ENCODE data around the gene ST3GAL3. TPM values are rescaled to one million over a fixed set of nuclear protein-coding genes. Genes with fewer than 3 reads are reported as not detected.
A peak's percentile ranks its signal among the peaks of the same experiment; 100 is the strongest.

The ST3GAL3 gene
- total RNA-seq, 2 experiments from 2014 or later, result 18.1 to 26.7 TPM

DNA sequence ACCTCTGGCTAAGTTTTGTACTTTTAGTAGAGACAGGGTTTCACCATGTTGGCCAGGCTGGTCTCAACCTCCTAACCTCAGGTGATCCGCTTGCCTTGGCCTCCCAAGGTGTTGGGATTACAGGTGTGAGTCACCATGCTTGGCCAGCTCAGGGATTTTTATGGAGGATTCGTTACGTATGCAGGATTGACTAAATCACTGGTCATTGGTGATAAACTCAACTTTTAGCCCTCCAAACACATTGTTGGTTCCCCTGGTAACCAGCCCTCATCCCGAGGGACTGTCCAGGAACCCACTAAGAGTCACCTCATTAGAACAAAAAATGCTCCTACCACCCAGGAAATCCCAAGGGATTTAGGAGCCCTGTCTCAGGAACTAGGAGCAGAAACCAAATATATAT, 40.4 kb downstream of the ST3GAL3 start:
- DNase-seq, result no peak
- Mint-ChIP-seq H3K36me3 (peaks cover 10% of the 10 kb centered on the region), H3K9me3 (ENCODE audit: low read depth) (no peaks in the 10 kb centered on the region), H3K27me3 (no peaks in the 10 kb centered on the region), H3K27ac (no peak overlapping the region), H3K4me1 (no peaks in the 10 kb centered on the region), H3K4me3 (no peak overlapping the region)
- no peak for ATAC-seq
- CTCF ChIA-PET, result no interaction called here

DNA sequence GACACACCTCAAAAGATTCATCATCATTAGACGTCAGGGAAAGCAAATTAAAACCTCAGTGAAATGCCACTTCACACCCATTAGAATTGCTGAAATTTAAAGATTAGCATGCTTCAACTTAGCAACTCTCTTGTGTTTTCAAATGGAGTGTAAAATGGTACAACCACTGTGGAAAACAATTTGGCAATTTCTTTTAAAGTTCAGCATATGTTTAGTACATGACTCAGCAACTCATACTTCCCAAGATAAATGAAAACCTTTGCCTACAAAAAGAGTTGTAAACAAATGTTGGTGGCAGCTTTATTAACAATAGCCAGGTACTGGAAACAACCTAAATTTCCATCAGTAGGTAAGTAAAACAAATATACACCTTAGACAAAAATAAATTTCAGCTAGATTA, 42.7 kb downstream of the ST3GAL3 start:
- Mint-ChIP-seq H3K27me3 (no peaks in the 10 kb centered on the region), H3K27ac (no peak overlapping the region), H3K4me3 (no peak overlapping the region), H3K36me3 (peaks cover 8% of the 10 kb centered on the region), H3K9me3 (ENCODE audit: low read depth) (no peaks in the 10 kb centered on the region), H3K4me1 (no peaks in the 10 kb centered on the region)
- DNase-seq (no peak), ATAC-seq (no peak)
- CTCF ChIA-PET, result interaction anchor here (1.5 kb wide), 1 partner anchor 185 kb away, joined by 6 read pairs; no protein-coding TSS in a partner anchor

- no peak for ATAC-seq
- H3K27me3 Mint-ChIP-seq, result no peaks in the 10 kb centered on the region
- CTCF ChIA-PET, result interaction anchor here (1.2 to 1.8 kb wide), 2 partner anchors 13 to 319 kb away, joined by 3 read pairs; no protein-coding TSS in a partner anchor
- H3K27ac Mint-ChIP-seq, result no peak overlapping the region
- no peaks in the 10 kb centered on the region for H3K9me3 Mint-ChIP-seq (ENCODE audit: low read depth)
- H3K36me3 Mint-ChIP-seq, result peaks cover 1% of the 10 kb centered on the region
- DNase-seq, result no peak
- no peak overlapping the region for H3K4me3 Mint-ChIP-seq
- no peaks in the 10 kb centered on the region for H3K4me1 Mint-ChIP-seq
Measured at GRCh38 chr1:43753422-43753821, 46.1 kb downstream of the ST3GAL3 start.

GRCh38 chr1:43754892-43755291, 47.6 kb downstream of the ST3GAL3 start:
- Mint-ChIP-seq H3K4me1 (no peaks in the 10 kb centered on the region), H3K27ac (no peak overlapping the region), H3K36me3 (no peaks in the 10 kb centered on the region), H3K4me3 (no peak overlapping the region), H3K9me3 (ENCODE audit: low read depth) (no peaks in the 10 kb centered on the region), H3K27me3 (no peaks in the 10 kb centered on the region)
- DNase-seq (no peak), ATAC-seq (no peak)
- CTCF ChIA-PET, result interaction anchor here (0.5 to 1.8 kb wide), 5 partner anchors 9 to 1352 kb away, joined by 3 to 13 read pairs (median 3); no protein-coding TSS in a partner anchor

- Mint-ChIP-seq H3K27ac (no peak overlapping the region), H3K9me3 (ENCODE audit: low read depth) (no peaks in the 10 kb centered on the region), H3K4me1 (no peaks in the 10 kb centered on the region), H3K27me3 (no peaks in the 10 kb centered on the region), H3K4me3 (no peak overlapping the region), H3K36me3 (no peaks in the 10 kb centered on the region)
- no peak for ATAC-seq
- CTCF ChIA-PET, result interaction anchor here (1.5 kb wide), 1 partner anchor 177 kb away, joined by 5 read pairs; no protein-coding TSS in a partner anchor
- DNase-seq, result no peak
Measured at GRCh38 chr1:43757343-43758053, 50.2 kb downstream of the ST3GAL3 start.

- Mint-ChIP-seq H3K36me3 (no peaks in the 10 kb centered on the region), H3K27me3 (no peaks in the 10 kb centered on the region), H3K4me3 (no peak overlapping the region), H3K9me3 (ENCODE audit: low read depth) (no peaks in the 10 kb centered on the region), H3K27ac (no peak overlapping the region), H3K4me1 (no peaks in the 10 kb centered on the region)
- DNase-seq (no peak), ATAC-seq (no peak)
- CTCF ChIA-PET, result interaction anchor here (1.5 kb wide), 1 partner anchor 174 kb away, joined by 5 read pairs; no protein-coding TSS in a partner anchor
Measured at GRCh38 chr1:43760745-43761317, 53.5 kb downstream of the ST3GAL3 start.

- peak; percentile 85 for ATAC-seq
- CTCF ChIA-PET, result interaction anchor here (0.5 to 5.3 kb wide), 41 partner anchors 9 to 287 kb away, joined by 3 to 202 read pairs (median 4); partner anchors contain the start of genes ARTN, ATP6V0B, IPO13 and KDM4A
- peak; percentile 57 for DNase-seq
Measured at GRCh38 chr1:43763497-43763973, 56.2 kb downstream of the ST3GAL3 start.

DNA sequence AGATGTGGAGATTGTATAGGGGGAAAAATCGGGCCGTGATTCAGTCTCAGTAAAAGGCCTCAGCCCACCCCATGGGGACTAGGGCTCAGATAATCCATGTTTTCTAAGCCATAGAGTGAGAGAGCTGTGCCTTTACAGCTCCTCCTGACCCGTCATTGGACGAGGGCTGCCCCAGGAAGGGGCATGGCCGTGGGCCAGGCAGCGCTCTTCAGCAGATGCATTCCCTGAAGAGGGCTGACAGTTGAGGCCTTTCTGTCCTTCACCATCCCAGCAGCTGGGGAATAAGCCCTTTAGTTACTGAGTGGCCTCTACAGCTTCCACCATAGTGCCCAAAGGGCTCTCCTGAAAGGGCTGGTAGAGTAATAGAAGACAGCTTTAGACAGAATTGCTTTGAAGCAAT, 57.2 kb downstream of the ST3GAL3 start:
- Mint-ChIP-seq H3K9me3 (ENCODE audit: low read depth) (no peaks in the 10 kb centered on the region), H3K27ac (no peak overlapping the region), H3K4me3 (no peak overlapping the region), H3K27me3 (no peaks in the 10 kb centered on the region), H3K36me3 (no peaks in the 10 kb centered on the region), H3K4me1 (peaks cover 2% of the 10 kb centered on the region)
- CTCF ChIA-PET, result interaction anchor here (0.6 to 5.3 kb wide), 15 partner anchors 9 to 276 kb away, joined by 3 to 202 read pairs (median 5); partner anchors contain the start of genes ARTN, IPO13 and KDM4A
- ATAC-seq, result no peak
- DNase-seq, result no peak

More at GRCh38 chr1:43763497-43763973, 56.2 kb downstream of the ST3GAL3 start:
- Mint-ChIP-seq H3K4me1 (no peaks in the 10 kb centered on the region), H3K4me3 (no peak overlapping the region), H3K27ac (no peak overlapping the region), H3K27me3 (no peaks in the 10 kb centered on the region), H3K36me3 (no peaks in the 10 kb centered on the region), H3K9me3 (ENCODE audit: low read depth) (no peaks in the 10 kb centered on the region)

DNA sequence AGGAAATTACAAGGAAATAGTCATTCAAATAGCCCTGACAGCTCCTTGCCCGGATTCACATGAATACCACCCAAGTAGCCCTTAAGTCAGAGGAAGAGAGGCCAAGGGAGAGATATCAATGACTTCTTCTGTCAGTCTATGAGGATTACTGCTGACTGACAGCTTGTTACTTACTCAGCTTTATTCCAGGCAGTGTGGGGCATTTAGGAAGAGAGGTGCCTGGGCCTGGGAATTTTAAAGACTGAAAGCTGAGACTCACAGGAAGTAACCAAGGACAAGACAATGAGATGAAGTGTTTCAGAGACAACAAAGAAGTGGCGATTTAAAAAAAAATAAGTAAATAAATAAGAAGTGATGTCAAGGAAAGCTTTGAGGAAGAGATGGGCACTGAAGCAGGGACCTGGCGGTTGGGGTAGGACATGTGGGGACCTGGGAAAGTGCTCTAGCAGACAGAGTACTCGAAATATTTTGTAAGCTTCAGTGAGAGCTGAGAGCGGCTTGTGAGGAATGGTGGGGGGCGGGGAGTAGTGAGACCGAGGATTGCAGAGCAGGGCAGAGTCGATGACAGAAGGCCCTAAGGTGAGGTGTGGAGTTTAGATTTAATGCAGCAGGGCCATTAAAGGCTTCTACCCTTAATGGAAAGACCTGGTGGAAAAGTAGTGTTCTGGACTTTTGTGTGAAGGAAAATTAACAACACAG, 58.9 kb downstream of the ST3GAL3 start:
- no peaks in the 10 kb centered on the region for H3K9me3 Mint-ChIP-seq (ENCODE audit: low read depth)
- DNase-seq (no peak), ATAC-seq (no peak)
- no peaks in the 10 kb centered on the region for H3K27me3 Mint-ChIP-seq
- CTCF ChIA-PET, result interaction anchor here (0.8 to 5.3 kb wide), 5 partner anchors 12 to 180 kb away, joined by 3 to 202 read pairs (median 3); partner anchors contain the start of gene ARTN
- no peaks in the 10 kb centered on the region for H3K36me3 Mint-ChIP-seq
- no peak overlapping the region for H3K27ac Mint-ChIP-seq
- no peak overlapping the region for H3K4me3 Mint-ChIP-seq
- peaks cover 2% of the 10 kb centered on the region for H3K4me1 Mint-ChIP-seq

DNA sequence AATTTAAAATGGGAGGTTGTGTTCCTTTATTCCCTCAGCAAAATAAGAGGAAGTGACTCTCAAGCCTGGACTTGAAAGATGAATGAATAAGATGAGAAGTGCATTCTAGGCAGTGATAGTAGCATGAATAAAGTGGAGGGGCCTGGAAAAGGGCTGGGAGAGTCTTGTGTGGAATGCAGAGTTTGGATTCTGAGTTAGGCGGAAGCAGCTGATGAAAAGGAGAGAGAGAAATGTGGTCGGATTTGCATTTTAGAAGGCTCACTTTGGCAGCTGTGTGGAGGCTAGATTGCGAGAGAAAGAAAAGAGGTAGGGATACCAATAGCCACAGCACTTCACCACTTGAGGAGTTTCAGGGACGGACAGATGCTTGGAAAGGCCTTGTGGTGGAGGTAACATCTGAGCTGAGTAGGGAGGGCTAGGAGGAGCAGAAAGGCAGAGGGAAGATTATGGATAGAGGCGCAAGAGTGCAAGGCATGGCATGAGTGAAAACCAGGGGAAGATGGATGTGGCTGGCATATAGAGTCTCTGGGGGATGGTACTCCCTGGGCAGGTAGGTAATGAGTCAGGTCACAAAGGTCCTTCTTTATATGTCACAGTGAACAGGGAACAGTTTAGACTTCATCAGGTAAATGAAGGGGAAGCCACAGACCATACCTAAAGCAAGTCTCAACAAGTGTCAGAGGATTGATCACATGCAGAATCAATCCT, 59.6 kb downstream of the ST3GAL3 start:
- ATAC-seq (no peak), DNase-seq (no peak)
- CTCF ChIA-PET, result interaction anchor here (1.4 to 5.3 kb wide), 2 partner anchors 13 to 168 kb away, joined by 3 to 202 read pairs; partner anchors contain the start of gene ARTN
- H3K4me3 Mint-ChIP-seq, result no peak overlapping the region
- no peaks in the 10 kb centered on the region for H3K36me3 Mint-ChIP-seq
- no peaks in the 10 kb centered on the region for H3K9me3 Mint-ChIP-seq (ENCODE audit: low read depth)
- no peak overlapping the region for H3K27ac Mint-ChIP-seq
- no peaks in the 10 kb centered on the region for H3K27me3 Mint-ChIP-seq
- H3K4me1 Mint-ChIP-seq, result peaks cover 2% of the 10 kb centered on the region

DNA sequence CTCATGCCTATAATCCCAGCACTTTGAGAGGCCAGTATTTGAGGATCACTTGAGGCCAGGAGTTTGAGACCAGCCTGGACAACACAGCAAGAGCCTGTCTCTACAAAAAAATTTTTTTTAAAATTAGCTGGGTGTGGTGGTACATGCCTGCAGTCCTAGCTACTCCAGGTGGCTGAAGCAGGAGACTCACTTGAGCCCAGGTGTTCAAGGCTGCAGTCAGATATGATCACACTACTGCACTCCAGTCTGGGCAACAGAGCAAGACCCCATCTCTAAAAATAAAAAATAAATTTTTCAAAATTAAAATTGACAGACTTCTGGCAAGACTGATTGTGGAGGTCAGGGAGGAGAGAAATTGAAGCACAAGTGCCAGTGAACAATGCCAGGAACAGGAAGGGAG, 60.8 kb downstream of the ST3GAL3 start:
- H3K4me3 Mint-ChIP-seq, result no peak overlapping the region
- H3K4me1 Mint-ChIP-seq, result peaks cover 2% of the 10 kb centered on the region
- H3K9me3 Mint-ChIP-seq (ENCODE audit: low read depth), result no peaks in the 10 kb centered on the region
- no peak for ATAC-seq
- no peaks in the 10 kb centered on the region for H3K36me3 Mint-ChIP-seq
- DNase-seq, result no peak
- no peak overlapping the region for H3K27ac Mint-ChIP-seq
- CTCF ChIA-PET, result interaction anchor here (0.8 to 3.3 kb wide), 2 partner anchors 143 to 167 kb away, joined by 4 to 19 read pairs; partner anchors contain the start of gene ARTN
- H3K27me3 Mint-ChIP-seq, result no peaks in the 10 kb centered on the region

- no peak overlapping the region for H3K27ac Mint-ChIP-seq
- H3K9me3 Mint-ChIP-seq (ENCODE audit: low read depth), result no peaks in the 10 kb centered on the region
- no peak for DNase-seq
- no peak overlapping the region for H3K4me3 Mint-ChIP-seq
- peaks cover 2% of the 10 kb centered on the region for H3K4me1 Mint-ChIP-seq
- peaks cover 3% of the 10 kb centered on the region for H3K36me3 Mint-ChIP-seq
- no peak for ATAC-seq
- H3K27me3 Mint-ChIP-seq, result no peaks in the 10 kb centered on the region
- CTCF ChIA-PET, result interaction anchor here (3.3 kb wide), 1 partner anchor 166 kb away, joined by 19 read pairs; the partner anchor contains the start of gene ARTN
Measured at GRCh38 chr1:43769350-43769908, 62.1 kb downstream of the ST3GAL3 start.

All from activated CD8-positive, alpha-beta memory T cell treated with anti-CD3 and anti-CD28 coated beads, Interleukin-2, amount 10 ng/mL, durations not matched to agents 7 days and 5 days (primary cell).